GM21619 (cell line): ENCODE results near the gene OTC.

Experiments used
- ATAC-seq: cut with Tn5 transposase; IDR thresholded peaks from one replicate; pipeline ENCODE4 v1.9.1; 2021; ENCODE audit not compliant: unreplicated experiment

The OTC gene

GRCh38 chrX:38357747-38358673, 5.6 kb downstream of the OTC start:
- ATAC-seq, result no peak

- no peak for ATAC-seq
Measured at GRCh38 chrX:38363046-38363445, 10.6 kb downstream of the OTC start.

GRCh38 chrX:38365954-38366353, 13.6 kb downstream of the OTC start:
- ATAC-seq, result no peak

- no peak for ATAC-seq
Measured at GRCh38 chrX:38368774-38369173, 16.4 kb downstream of the OTC start.

GRCh38 chrX:38371641-38372040, 19.2 kb downstream of the OTC start:
- ATAC-seq, result no peak

GRCh38 chrX:38374431-38374830, 22.0 kb downstream of the OTC start:
- ATAC-seq, result no peak

- no peak for ATAC-seq
Measured at GRCh38 chrX:38375891-38376290, 23.5 kb downstream of the OTC start.

- ATAC-seq, result no peak
Measured at GRCh38 chrX:38376747-38377146, 24.3 kb downstream of the OTC start.

- ATAC-seq, result no peak
Measured at GRCh38 chrX:38379088-38379487, 26.7 kb downstream of the OTC start.

GRCh38 chrX:38382663-38383062, 30.3 kb downstream of the OTC start:
- ATAC-seq, result no peak

GRCh38 chrX:38400389-38400910, 48.0 kb downstream of the OTC start:
- no peak for ATAC-seq

- no peak for ATAC-seq
Measured at GRCh38 chrX:38402118-38402517, 49.7 kb downstream of the OTC start.

- ATAC-seq, result no peak
Measured at GRCh38 chrX:38403834-38404233, 51.4 kb downstream of the OTC start.

GRCh38 chrX:38407126-38407525, 54.7 kb downstream of the OTC start:
- no peak for ATAC-seq

GRCh38 chrX:38409289-38409688, 56.9 kb downstream of the OTC start:
- ATAC-seq, result no peak

GRCh38 chrX:38426785-38427184, 74.4 kb downstream of the OTC start:
- no peak for ATAC-seq

- ATAC-seq, result no peak
Measured at GRCh38 chrX:38431525-38431924, 79.1 kb downstream of the OTC start.

- ATAC-seq, result no peak
Measured at GRCh38 chrX:38435130-38435529, 82.7 kb downstream of the OTC start.

- ATAC-seq, result no peak
Measured at GRCh38 chrX:38437093-38437492, 84.7 kb downstream of the OTC start.

GRCh38 chrX:38438321-38438720, 85.9 kb downstream of the OTC start:
- no peak for ATAC-seq

- ATAC-seq, result no peak
Measured at GRCh38 chrX:38452603-38453002, 100.2 kb downstream of the OTC start.

- ATAC-seq, result no peak
Measured at GRCh38 chrX:38458071-38458470, 105.7 kb downstream of the OTC start.

GRCh38 chrX:38462257-38462656, 109.9 kb downstream of the OTC start:
- no peak for ATAC-seq
